ENCODE data around the gene DGKI. TPM values are rescaled to one million over a fixed set of nuclear protein-coding genes. Genes with fewer than 3 reads are reported as not detected.

The DGKI gene
- total RNA-seq, 1 experiment from 2014 or later: not detected

- intact Hi-C loops (cut with micrococcal nuclease; ENCODE audit: unreplicated experiment) (no loop called here), in situ Hi-C loops (cut with HindIII; ENCODE audit: low pct_unique_long_range_greater_than_20kb, low sequenced_read_pairs) (no loop called here)
- H3K4me1 ChIP-seq (ENCODE audit: control insufficient read depth, insufficient read depth, low read length): no peaks in the 10 kb centered on the region
- TF ChIP-seq POLR2AphosphoS5 (IDR thresholded peaks at IDR 0.05; ENCODE audit: low read depth, low read length): no peak
- no peak for TF ChIP-seq TCF7L2 (IDR thresholded peaks at IDR 0.05; ENCODE audit: low read depth, low read length)
- TF ChIP-seq REST (IDR thresholded peaks at IDR 0.05; ENCODE audit: insufficient read depth in 1 of 2, low read depth in 2 of 2, low read length in 1 of 2): no peak
- no peak for TF ChIP-seq SIN3A (IDR thresholded peaks at IDR 0.05; ENCODE audit: borderline replicate concordance, insufficient read depth, low read depth, low read length)
- TF ChIP-seq CTCF (IDR thresholded peaks at IDR 0.05): no peak
- H3K4me3 ChIP-seq (ENCODE audit: low read depth in 2 of 2, low read length in 2 of 2): no peak overlapping the region
- no TSS peak for BruUV-seq (replicated peaks)
- ATAC-seq (no peak), DNase-seq (ENCODE audit: low read depth, low spot score) (no peak)
- H3K36me3 ChIP-seq (ENCODE audit: control insufficient read depth, insufficient read depth, low read length): no peaks in the 10 kb centered on the region
- H3K9me3 ChIP-seq (ENCODE audit: control insufficient read depth, insufficient read depth, low read depth, low read length): no peaks in the 10 kb centered on the region
- ChIA-PET CTCF (no interaction called here), POLR2A (no interaction called here)
- no peak overlapping the region for H3K27ac ChIP-seq (ENCODE audit: low read length)
- H3K27me3 ChIP-seq (ENCODE audit: control insufficient read depth, insufficient read depth, low read length): no peaks in the 10 kb centered on the region
Measured at GRCh38 chr7:137789215-137789882, 57.4 kb downstream of the DGKI start.

GRCh38 chr7:137787301-137787976 lies 59.3 kb downstream of the DGKI start:
- no peaks in the 10 kb centered on the region for H3K9me3 ChIP-seq (ENCODE audit: control insufficient read depth, insufficient read depth, low read depth, low read length)
- H3K4me3 ChIP-seq (ENCODE audit: low read depth in 2 of 2, low read length in 2 of 2): no peak overlapping the region
- TF ChIP-seq SIN3A (IDR thresholded peaks at IDR 0.05; ENCODE audit: borderline replicate concordance, insufficient read depth, low read depth, low read length): no peak
- no peak for TF ChIP-seq REST (IDR thresholded peaks at IDR 0.05; ENCODE audit: insufficient read depth in 1 of 2, low read depth in 2 of 2, low read length in 1 of 2)
- no peak for TF ChIP-seq POLR2AphosphoS5 (IDR thresholded peaks at IDR 0.05; ENCODE audit: low read depth, low read length)
- TF ChIP-seq TCF7L2 (IDR thresholded peaks at IDR 0.05; ENCODE audit: low read depth, low read length): no peak
- TF ChIP-seq CTCF (IDR thresholded peaks at IDR 0.05): no peak
- in situ Hi-C loops (cut with HindIII; ENCODE audit: low pct_unique_long_range_greater_than_20kb, low sequenced_read_pairs) (no loop called here), intact Hi-C loops (cut with micrococcal nuclease; ENCODE audit: unreplicated experiment) (no loop called here)
- no TSS peak for BruUV-seq (replicated peaks)
- H3K4me1 ChIP-seq (ENCODE audit: control insufficient read depth, insufficient read depth, low read length): no peaks in the 10 kb centered on the region
- ChIA-PET POLR2A (no interaction called here), CTCF (no interaction called here)
- no peak for ATAC-seq
- no peaks in the 10 kb centered on the region for H3K27me3 ChIP-seq (ENCODE audit: control insufficient read depth, insufficient read depth, low read length)
- DNase-seq (ENCODE audit: low read depth, low spot score): no peak
- no peak overlapping the region for H3K27ac ChIP-seq (ENCODE audit: low read length)
- no peaks in the 10 kb centered on the region for H3K36me3 ChIP-seq (ENCODE audit: control insufficient read depth, insufficient read depth, low read length)
